Transverse colon (tissue), 4 donors: Measurements from ENCODE around the gene SP140.

Source experiments
- CTCF ChIP-seq, 5 experiments: fragments of 200-600 bp in 3 of 5; fragments of 450-650 bp in 2 of 5; sonication (generic) in 3 of 5; IDR thresholded peaks; 1 replicate in 2 of 5; 2 replicates in 3 of 5; pipeline ENCODE4 v1.5.1; 2016 to 2017; ENCODE audit warnings: antibody characterized with exemption in 5 of 5, inconsistent platforms in 3 of 5, mild to moderate bottlenecking in 2 of 5, moderate library complexity in 1 of 5
- EP300 ChIP-seq: sonication (generic); formaldehyde crosslinking; IDR thresholded peaks from one replicate; pipeline ENCODE4 v1.6.1; 2017; ENCODE audit warnings: antibody characterized with exemption, low read depth
- POLR2A ChIP-seq: fragments of 450-650 bp; IDR thresholded peaks from one replicate; pipeline ENCODE4 v1.6.1; 2016; ENCODE audit warnings: antibody characterized with exemption, mild to moderate bottlenecking, moderate library complexity
- POLR2AphosphoS5 ChIP-seq, 3 donors: sonication (generic); formaldehyde crosslinking; IDR thresholded peaks; one replicate each; pipeline ENCODE4 v1.6.1; 2016; ENCODE audit warnings: antibody characterized with exemption in 3 of 3

GRCh38 chr2:230324503-230324902, 99.0 kb downstream of the SP140 start:
- TF ChIP-seq CTCF (IDR thresholded peaks at IDR 0.05) (no peak), POLR2AphosphoS5 (IDR thresholded peaks at IDR 0.05) (no peak), EP300 (no peak), POLR2A (no peak)
